Sigmoid colon (tissue), 4 donors: ENCODE results near the gene SLCO3A1.

Experiments
- POLR2AphosphoS5 ChIP-seq, 4 donors: sonication (generic); formaldehyde crosslinking; IDR thresholded peaks; one replicate each; pipeline ENCODE4 v1.6.1; 2017; ENCODE audit warnings: antibody characterized with exemption in 4 of 4
- TF ChIP-seq, protein P1 (sequence below), 4 experiments: fragments of 450-650 bp in 3 of 4; fragments of 200-600 bp in 1 of 4; IDR thresholded peaks; one replicate each; pipeline ENCODE4 v1.5.1; 2016 to 2019; ENCODE audit warnings: antibody characterized with exemption in 4 of 4, mild to moderate bottlenecking in 3 of 4, moderate library complexity in 2 of 4

- TF ChIP-seq, protein P1, sequence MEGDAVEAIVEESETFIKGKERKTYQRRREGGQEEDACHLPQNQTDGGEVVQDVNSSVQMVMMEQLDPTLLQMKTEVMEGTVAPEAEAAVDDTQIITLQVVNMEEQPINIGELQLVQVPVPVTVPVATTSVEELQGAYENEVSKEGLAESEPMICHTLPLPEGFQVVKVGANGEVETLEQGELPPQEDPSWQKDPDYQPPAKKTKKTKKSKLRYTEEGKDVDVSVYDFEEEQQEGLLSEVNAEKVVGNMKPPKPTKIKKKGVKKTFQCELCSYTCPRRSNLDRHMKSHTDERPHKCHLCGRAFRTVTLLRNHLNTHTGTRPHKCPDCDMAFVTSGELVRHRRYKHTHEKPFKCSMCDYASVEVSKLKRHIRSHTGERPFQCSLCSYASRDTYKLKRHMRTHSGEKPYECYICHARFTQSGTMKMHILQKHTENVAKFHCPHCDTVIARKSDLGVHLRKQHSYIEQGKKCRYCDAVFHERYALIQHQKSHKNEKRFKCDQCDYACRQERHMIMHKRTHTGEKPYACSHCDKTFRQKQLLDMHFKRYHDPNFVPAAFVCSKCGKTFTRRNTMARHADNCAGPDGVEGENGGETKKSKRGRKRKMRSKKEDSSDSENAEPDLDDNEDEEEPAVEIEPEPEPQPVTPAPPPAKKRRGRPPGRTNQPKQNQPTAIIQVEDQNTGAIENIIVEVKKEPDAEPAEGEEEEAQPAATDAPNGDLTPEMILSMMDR (IDR thresholded peaks at IDR 0.05), result no peak
- TF ChIP-seq POLR2AphosphoS5 (IDR thresholded peaks at IDR 0.05), result no peak
These were observed 216.1 kb downstream of the SLCO3A1 start for GRCh38 chr15:92069308-92070250.
